ENCODE measurements around the gene SIN3B. TPM values are rescaled to one million over a fixed set of nuclear protein-coding genes. Genes with fewer than 3 reads are reported as not detected.

SIN3B gene
- polyA plus RNA-seq, 1 of the 3 experiments (the other 2 are of a cell fraction): 29.7 TPM

DNA sequence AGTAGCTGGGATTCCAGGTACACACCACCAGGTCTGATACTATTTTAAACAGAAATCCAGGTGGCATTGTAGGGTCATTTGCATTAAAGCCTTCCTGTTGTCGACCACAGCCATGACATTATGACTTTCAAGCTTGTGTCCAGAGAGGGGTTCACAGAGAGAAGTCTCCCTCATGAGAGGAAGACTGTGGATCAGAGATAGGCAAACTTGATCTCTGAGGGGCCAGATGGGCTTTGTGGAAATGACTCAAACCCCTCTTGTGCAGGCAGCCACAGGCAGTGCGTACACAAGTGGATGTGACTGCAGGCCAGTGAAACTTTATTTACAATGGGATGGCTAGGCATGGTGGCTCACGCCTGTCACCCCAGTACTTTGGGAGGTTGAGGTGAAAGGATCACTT, 31.8 kb downstream of the SIN3B start (continued):
- TF ChIP-seq, protein P1, sequence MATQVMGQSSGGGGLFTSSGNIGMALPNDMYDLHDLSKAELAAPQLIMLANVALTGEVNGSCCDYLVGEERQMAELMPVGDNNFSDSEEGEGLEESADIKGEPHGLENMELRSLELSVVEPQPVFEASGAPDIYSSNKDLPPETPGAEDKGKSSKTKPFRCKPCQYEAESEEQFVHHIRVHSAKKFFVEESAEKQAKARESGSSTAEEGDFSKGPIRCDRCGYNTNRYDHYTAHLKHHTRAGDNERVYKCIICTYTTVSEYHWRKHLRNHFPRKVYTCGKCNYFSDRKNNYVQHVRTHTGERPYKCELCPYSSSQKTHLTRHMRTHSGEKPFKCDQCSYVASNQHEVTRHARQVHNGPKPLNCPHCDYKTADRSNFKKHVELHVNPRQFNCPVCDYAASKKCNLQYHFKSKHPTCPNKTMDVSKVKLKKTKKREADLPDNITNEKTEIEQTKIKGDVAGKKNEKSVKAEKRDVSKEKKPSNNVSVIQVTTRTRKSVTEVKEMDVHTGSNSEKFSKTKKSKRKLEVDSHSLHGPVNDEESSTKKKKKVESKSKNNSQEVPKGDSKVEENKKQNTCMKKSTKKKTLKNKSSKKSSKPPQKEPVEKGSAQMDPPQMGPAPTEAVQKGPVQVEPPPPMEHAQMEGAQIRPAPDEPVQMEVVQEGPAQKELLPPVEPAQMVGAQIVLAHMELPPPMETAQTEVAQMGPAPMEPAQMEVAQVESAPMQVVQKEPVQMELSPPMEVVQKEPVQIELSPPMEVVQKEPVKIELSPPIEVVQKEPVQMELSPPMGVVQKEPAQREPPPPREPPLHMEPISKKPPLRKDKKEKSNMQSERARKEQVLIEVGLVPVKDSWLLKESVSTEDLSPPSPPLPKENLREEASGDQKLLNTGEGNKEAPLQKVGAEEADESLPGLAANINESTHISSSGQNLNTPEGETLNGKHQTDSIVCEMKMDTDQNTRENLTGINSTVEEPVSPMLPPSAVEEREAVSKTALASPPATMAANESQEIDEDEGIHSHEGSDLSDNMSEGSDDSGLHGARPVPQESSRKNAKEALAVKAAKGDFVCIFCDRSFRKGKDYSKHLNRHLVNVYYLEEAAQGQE (IDR thresholded peaks at IDR 0.05; ENCODE audit: low read depth, low read length): no peak
- no peak for TF ChIP-seq TEAD4 (IDR thresholded peaks at IDR 0.05; ENCODE audit: borderline replicate concordance, insufficient read depth)
- TF ChIP-seq RXRA (IDR thresholded peaks at IDR 0.05; ENCODE audit: borderline replicate concordance, low read depth): no peak
- no peak for TF ChIP-seq YY1 (IDR thresholded peaks at IDR 0.05; ENCODE audit: low read depth)

DNA sequence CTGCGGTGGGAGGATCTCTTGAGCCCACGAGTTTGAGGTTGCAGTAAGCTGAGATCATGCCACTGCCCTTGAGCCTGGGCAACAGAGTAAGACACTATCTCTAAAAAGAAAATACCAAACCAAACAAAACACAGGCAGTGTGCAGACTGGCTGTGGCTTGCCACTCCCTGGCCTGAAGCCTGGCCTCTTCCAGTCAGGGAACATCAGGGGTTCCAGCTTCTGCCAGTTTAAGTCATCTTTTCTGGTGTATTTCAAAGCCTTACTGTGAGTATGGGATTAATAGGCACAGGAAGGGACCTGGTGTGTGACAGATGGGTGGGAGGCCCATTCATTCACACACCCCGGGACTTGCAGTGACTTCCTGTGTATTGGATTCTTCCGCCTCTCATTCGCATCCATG, 32.6 kb downstream of the SIN3B start:
- Histone ChIP-seq H3K27me3 (ENCODE audit: insufficient read depth) (no peaks in the 10 kb centered on the region), H3F3A (replicated peaks; ENCODE audit: insufficient read depth) (no peaks in the 10 kb centered on the region), H3K9ac (no peak overlapping the region), H3K9me2 (no peaks in the 10 kb centered on the region), H3K79me2 (ENCODE audit: insufficient read depth) (no peaks in the 10 kb centered on the region), H2AFZ (ENCODE audit: low read depth) (no peak overlapping the region), H3K4me2 (no peak overlapping the region), H3K36me3 (replicated peaks in 1 of 2; ENCODE audit: control insufficient read depth in 1 of 2, insufficient read depth in 2 of 2, low read length in 1 of 2) (peaks cover 27 to 29% of the 10 kb centered on the region in 2 experiments), H3K4me3 (ENCODE audit: low read depth in 2 of 2, low read length in 1 of 2) (no peak overlapping the region), H3K27ac (ENCODE audit: low read depth in 2 of 2, low read length in 1 of 2) (no peak overlapping the region), H3K9me3 (no peaks in the 10 kb centered on the region), H4K20me1 (ENCODE audit: insufficient read depth) (no peaks in the 10 kb centered on the region), H3K4me1 (ENCODE audit: control insufficient read depth in 1 of 2, insufficient read depth in 2 of 2, low read depth in 1 of 2, low read length in 1 of 2) (no peaks in the 10 kb centered on the region)
- DNase-seq: no peak
- ChIA-PET POLR2A (no interaction called here), CTCF (no interaction called here)
- TF ChIP-seq ELF1 (IDR thresholded peaks at IDR 0.05): no peak
- no peak for TF ChIP-seq EP300 (IDR thresholded peaks at IDR 0.05; ENCODE audit: borderline replicate concordance in 1 of 2, low read depth in 1 of 2, low read length in 1 of 2)
- no peak for TF ChIP-seq RAD21 (IDR thresholded peaks at IDR 0.05; ENCODE audit: low read length)
- TF ChIP-seq EZH2phosphoT487 (IDR thresholded peaks at IDR 0.05; ENCODE audit: borderline replicate concordance, low read depth): no peak
- no peak for TF ChIP-seq RFX5 (IDR thresholded peaks at IDR 0.05; ENCODE audit: low read length)
- TF ChIP-seq, protein P2, sequence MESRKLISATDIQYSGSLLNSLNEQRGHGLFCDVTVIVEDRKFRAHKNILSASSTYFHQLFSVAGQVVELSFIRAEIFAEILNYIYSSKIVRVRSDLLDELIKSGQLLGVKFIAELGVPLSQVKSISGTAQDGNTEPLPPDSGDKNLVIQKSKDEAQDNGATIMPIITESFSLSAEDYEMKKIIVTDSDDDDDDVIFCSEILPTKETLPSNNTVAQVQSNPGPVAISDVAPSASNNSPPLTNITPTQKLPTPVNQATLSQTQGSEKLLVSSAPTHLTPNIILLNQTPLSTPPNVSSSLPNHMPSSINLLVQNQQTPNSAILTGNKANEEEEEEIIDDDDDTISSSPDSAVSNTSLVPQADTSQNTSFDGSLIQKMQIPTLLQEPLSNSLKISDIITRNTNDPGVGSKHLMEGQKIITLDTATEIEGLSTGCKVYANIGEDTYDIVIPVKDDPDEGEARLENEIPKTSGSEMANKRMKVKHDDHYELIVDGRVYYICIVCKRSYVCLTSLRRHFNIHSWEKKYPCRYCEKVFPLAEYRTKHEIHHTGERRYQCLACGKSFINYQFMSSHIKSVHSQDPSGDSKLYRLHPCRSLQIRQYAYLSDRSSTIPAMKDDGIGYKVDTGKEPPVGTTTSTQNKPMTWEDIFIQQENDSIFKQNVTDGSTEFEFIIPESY (IDR thresholded peaks at IDR 0.05; ENCODE audit: borderline replicate concordance, low read depth): no peak
- no peak for TF ChIP-seq SIN3A (IDR thresholded peaks at IDR 0.05; ENCODE audit: borderline replicate concordance, low read depth, low read length)
- TF ChIP-seq RXRA (IDR thresholded peaks at IDR 0.05; ENCODE audit: borderline replicate concordance, low read depth): no peak
- TF ChIP-seq FOXJ3 (CRISPR knock-in tag; IDR thresholded peaks at IDR 0.05): no peak
- no peak for TF ChIP-seq FOXM1 (IDR thresholded peaks at IDR 0.05; ENCODE audit: low read depth)
- TF ChIP-seq RCOR1 (IDR thresholded peaks at IDR 0.05; ENCODE audit: low read length): no peak
- TF ChIP-seq NFIC (IDR thresholded peaks at IDR 0.05; ENCODE audit: borderline replicate concordance): no peak
- no peak for TF ChIP-seq CHD2 (IDR thresholded peaks at IDR 0.05; ENCODE audit: low read length, partially characterized antibody)
- WGBS (ENCODE audit: low lambda C conversion rate): 97% methylated on average over 5 of the region's 5 CpGs

Data from SK-N-SH (cell line).